Measurements from ENCODE around the gene ELOVL6. TPM values are rescaled to one million over a fixed set of nuclear protein-coding genes. Genes with fewer than 3 reads are reported as not detected.

ELOVL6 gene
- total RNA-seq, 4 donors from 2014 or later: 11.3 to 31.6 (median 24.2) TPM

DNA sequence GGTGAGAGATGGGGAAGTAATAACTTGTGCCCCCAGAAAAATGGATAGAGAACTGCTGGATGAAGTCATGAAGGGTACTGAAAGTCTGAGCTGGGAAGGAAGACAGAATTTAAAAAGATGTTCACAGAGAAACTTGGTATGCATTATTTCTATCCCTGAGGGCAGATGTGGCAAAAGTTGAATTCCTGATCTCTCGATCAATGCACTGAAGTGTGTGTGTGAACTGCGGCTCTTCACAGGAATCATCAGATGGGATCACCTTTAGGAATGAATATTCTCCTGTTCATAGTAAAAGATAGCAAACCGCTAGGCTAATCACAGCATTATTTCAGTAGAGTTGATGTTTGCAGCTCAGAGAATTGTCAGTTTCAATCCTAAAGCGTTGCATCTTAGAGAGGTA lies 86.4 kb downstream of the ELOVL6 start:
- Histone ChIP-seq H3K27me3 (no peaks in the 10 kb centered on the region), H3K27ac (no peak overlapping the region), H3K9me3 (no peaks in the 10 kb centered on the region), H3K4me3 (no peak overlapping the region), H3K4me1 (peaks cover 7% of the 10 kb centered on the region), H3K36me3 (no peaks in the 10 kb centered on the region)
- TF ChIP-seq EP300 (IDR thresholded peaks at IDR 0.05) (no peak), POLR2A (IDR thresholded peaks at IDR 0.05) (no peak), POLR2AphosphoS5 (IDR thresholded peaks at IDR 0.05) (no peak)
- TF ChIP-seq, protein P1, sequence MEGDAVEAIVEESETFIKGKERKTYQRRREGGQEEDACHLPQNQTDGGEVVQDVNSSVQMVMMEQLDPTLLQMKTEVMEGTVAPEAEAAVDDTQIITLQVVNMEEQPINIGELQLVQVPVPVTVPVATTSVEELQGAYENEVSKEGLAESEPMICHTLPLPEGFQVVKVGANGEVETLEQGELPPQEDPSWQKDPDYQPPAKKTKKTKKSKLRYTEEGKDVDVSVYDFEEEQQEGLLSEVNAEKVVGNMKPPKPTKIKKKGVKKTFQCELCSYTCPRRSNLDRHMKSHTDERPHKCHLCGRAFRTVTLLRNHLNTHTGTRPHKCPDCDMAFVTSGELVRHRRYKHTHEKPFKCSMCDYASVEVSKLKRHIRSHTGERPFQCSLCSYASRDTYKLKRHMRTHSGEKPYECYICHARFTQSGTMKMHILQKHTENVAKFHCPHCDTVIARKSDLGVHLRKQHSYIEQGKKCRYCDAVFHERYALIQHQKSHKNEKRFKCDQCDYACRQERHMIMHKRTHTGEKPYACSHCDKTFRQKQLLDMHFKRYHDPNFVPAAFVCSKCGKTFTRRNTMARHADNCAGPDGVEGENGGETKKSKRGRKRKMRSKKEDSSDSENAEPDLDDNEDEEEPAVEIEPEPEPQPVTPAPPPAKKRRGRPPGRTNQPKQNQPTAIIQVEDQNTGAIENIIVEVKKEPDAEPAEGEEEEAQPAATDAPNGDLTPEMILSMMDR (IDR thresholded peaks at IDR 0.05): no peak
- DNase-seq (ENCODE audit: low spot score in 2 of 2): no peak
- 83% methylated on average over 4 of the region's 4 CpGs for WGBS

DNA sequence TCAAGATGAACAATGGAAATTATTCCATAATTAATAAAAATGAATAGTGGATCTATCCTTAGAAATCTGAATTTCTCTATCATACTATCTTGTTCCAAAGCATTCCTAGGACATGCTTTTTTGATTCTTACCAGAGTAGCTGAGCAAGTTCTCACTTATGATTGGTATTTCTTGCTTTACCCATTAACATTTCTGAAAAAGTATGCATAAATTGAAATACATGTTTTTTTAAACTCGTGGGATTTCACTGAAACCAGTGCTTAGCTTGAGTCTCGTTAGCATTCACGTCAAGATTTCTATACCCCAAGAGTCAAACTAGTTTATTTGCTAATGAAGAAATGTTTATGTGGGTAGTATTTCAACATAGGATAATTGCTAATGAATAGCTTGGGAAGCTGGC lies 89.0 kb downstream of the ELOVL6 start:
- Histone ChIP-seq H3K27me3 (no peaks in the 10 kb centered on the region), H3K36me3 (no peaks in the 10 kb centered on the region), H3K4me1 (peaks cover 13% of the 10 kb centered on the region), H3K27ac (no peak overlapping the region), H3K4me3 (no peak overlapping the region), H3K9me3 (no peaks in the 10 kb centered on the region)
- no peak for DNase-seq (ENCODE audit: low spot score in 2 of 2)
- WGBS: 68% methylated on average over 3 of the region's 3 CpGs
- no peak for TF ChIP-seq POLR2A (IDR thresholded peaks at IDR 0.05)
- no peak for TF ChIP-seq EP300 (IDR thresholded peaks at IDR 0.05)
- no peak for TF ChIP-seq POLR2AphosphoS5 (IDR thresholded peaks at IDR 0.05)
- TF ChIP-seq, protein P1 (IDR thresholded peaks at IDR 0.05): no peak

DNA sequence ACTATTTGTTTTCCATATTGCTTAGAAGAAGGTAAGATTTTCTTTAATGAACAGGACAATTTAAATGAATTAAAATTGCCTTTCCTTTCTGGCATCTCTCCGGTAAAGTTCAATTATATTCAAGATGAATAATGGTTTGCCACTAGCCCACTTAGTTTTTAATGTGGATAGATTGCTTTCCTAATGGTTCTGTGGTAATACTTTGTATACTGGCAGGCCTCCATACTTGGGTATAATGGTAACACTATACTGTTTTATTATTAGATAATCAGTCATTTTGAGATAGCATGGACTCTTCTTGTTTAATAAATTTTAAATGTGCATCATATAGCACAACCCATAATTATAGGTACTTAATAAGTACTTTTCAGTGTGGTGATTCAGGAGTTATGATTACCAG lies 89.5 kb downstream of the ELOVL6 start:
- TF ChIP-seq POLR2AphosphoS5 (IDR thresholded peaks at IDR 0.05) (no peak), EP300 (IDR thresholded peaks at IDR 0.05) (no peak), POLR2A (IDR thresholded peaks at IDR 0.05) (no peak)
- TF ChIP-seq, protein P1 (IDR thresholded peaks at IDR 0.05): no peak
- H3K27ac ChIP-seq: no peak overlapping the region
- DNase-seq (ENCODE audit: low spot score in 2 of 2): no peak
- peaks cover 13% of the 10 kb centered on the region for H3K4me1 ChIP-seq
- H3K9me3 ChIP-seq: no peaks in the 10 kb centered on the region
- H3K36me3 ChIP-seq: no peaks in the 10 kb centered on the region
- no peak overlapping the region for H3K4me3 ChIP-seq
- 89% methylated on average over 1 of the region's 1 CpG for WGBS
- no peaks in the 10 kb centered on the region for H3K27me3 ChIP-seq

DNA sequence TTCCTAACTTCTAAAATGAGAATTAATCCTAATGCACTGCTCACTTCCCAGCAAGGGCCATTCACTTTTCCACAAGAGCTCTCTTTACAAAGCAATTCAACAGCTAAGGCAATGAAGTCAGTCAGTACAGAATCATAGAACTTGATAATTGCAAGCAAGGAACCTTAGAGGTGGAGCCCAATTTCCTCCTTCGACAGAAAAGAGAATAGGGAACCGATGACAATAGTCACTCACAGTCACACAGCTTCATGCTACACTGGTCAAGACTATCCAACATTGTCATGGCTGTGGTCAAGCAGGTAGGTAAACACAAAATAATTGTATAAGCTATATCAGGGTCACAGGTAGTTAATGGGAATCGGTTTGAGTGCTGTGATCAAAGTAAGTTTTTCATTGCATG lies 90.0 kb downstream of the ELOVL6 start:
- 93% methylated on average over 3 of the region's 3 CpGs for WGBS
- H3K4me1 ChIP-seq: peaks cover 13% of the 10 kb centered on the region
- no peaks in the 10 kb centered on the region for H3K9me3 ChIP-seq

DNA sequence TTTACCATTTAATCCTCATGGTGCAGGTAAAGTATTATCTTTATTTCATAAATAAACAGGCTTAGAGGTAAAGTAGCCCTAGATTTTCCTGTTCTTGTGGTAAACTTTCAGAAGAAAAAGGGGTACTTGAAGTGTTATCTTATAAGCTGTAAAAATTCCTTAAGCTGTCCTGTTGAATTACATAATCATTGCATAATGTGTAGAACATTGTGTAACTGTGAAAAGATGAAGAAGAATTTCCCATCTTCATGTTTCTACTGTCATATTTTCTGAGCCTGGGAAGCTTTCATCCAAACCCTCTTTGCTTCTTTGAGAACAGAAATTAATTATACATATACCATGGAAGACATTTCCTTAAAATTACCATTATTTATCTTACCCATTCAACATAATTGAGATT lies 90.5 kb downstream of the ELOVL6 start:
- H3K4me1 ChIP-seq: peaks cover 13% of the 10 kb centered on the region
- TF ChIP-seq EP300 (IDR thresholded peaks at IDR 0.05) (no peak), POLR2A (IDR thresholded peaks at IDR 0.05) (no peak), POLR2AphosphoS5 (IDR thresholded peaks at IDR 0.05) (no peak)
- TF ChIP-seq, protein P1 (IDR thresholded peaks at IDR 0.05): no peak
- H3K36me3 ChIP-seq: no peaks in the 10 kb centered on the region
- H3K27me3 ChIP-seq: no peaks in the 10 kb centered on the region
- H3K27ac ChIP-seq: no peak overlapping the region
- DNase-seq (ENCODE audit: low spot score in 2 of 2): no peak
- no peak overlapping the region for H3K4me3 ChIP-seq
- H3K9me3 ChIP-seq: no peaks in the 10 kb centered on the region

More for the DNA sequence above, 90.0 kb downstream of the ELOVL6 start:
- no peak for DNase-seq (ENCODE audit: low spot score in 2 of 2)
- H3K27ac ChIP-seq: no peak overlapping the region
- H3K27me3 ChIP-seq: no peaks in the 10 kb centered on the region
- H3K4me3 ChIP-seq: no peak overlapping the region
- TF ChIP-seq POLR2AphosphoS5 (IDR thresholded peaks at IDR 0.05) (no peak), POLR2A (IDR thresholded peaks at IDR 0.05) (no peak), EP300 (IDR thresholded peaks at IDR 0.05) (no peak)
- TF ChIP-seq, protein P1 (IDR thresholded peaks at IDR 0.05): no peak
- H3K36me3 ChIP-seq: no peaks in the 10 kb centered on the region
